ENCODE measurements around the gene RABIF.

DNA sequence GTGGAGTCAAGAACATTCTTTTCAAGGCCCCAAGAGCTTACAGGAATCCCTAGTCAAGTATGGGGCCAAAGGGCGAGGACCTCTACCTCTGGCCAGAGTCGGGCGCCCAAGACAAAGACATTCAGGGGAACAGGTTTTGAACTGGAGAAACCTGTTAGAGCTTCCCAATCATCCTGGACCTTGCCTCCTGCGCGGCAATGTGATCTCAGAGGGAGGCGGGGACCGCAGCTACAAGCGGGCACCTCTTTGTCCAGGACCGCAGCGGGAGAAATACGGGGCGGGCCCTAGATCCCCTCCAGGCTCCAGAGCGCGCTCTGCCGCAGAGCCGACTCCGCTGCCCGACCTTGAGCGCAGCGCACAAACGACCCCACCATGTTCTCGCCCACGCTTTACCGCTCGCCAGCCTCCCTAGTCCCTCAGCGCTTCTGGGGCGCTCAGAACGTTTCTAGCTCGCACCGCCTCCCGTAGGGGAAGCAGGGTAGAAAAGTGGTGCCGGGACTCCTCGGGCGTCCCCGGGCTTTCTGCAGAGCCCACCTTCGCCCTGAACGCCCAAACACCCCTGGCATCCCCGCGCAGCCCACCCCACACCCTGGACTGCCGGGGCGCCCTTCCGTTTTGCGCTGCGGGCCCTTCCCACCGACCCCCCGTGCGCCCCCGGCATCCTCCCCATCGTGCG lies 28.1 kb downstream of the RABIF start:
- TF ChIP-seq, protein P1, sequence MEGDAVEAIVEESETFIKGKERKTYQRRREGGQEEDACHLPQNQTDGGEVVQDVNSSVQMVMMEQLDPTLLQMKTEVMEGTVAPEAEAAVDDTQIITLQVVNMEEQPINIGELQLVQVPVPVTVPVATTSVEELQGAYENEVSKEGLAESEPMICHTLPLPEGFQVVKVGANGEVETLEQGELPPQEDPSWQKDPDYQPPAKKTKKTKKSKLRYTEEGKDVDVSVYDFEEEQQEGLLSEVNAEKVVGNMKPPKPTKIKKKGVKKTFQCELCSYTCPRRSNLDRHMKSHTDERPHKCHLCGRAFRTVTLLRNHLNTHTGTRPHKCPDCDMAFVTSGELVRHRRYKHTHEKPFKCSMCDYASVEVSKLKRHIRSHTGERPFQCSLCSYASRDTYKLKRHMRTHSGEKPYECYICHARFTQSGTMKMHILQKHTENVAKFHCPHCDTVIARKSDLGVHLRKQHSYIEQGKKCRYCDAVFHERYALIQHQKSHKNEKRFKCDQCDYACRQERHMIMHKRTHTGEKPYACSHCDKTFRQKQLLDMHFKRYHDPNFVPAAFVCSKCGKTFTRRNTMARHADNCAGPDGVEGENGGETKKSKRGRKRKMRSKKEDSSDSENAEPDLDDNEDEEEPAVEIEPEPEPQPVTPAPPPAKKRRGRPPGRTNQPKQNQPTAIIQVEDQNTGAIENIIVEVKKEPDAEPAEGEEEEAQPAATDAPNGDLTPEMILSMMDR (IDR thresholded peaks at IDR 0.05; ENCODE audit: insufficient read depth, low read depth, low read length), result no peak
- TF ChIP-seq EZH2 (IDR thresholded peaks at IDR 0.05; ENCODE audit: insufficient read depth, low read length), result no peak
